Heart left ventricle (tissue), 16 donors: ENCODE measurements around the gene SNX25. TPM values are rescaled to one million over a fixed set of nuclear protein-coding genes. Genes with fewer than 3 reads are reported as not detected.

Experiments used
- ATAC-seq, 4 donors: fragments of 200-7000 bp; cut with Tn5 transposase; one replicate each; pipeline ENCODE4 v1.9.1; 2020 to 2022; ENCODE audit warnings: moderate library complexity in 4 of 4, mild to moderate bottlenecking in 3 of 4, moderate number of reproducible peaks in 1 of 4
- DNase-seq, 5 donors: peaks; one replicate each; pipeline ENCODE4 v3.0.0-alpha.2; 2020
- H3K27ac ChIP-seq, 12 donors: fragments of 200-600 bp; sonication (generic) in 4 of 12; one replicate each; pipeline versions ENCODE4 v1.5.0 to v1.8.0; 2016 to 2022; ENCODE audit warnings: mild to moderate bottlenecking in 2 of 12
- H3K27me3 ChIP-seq, 9 donors: fragments of 200-600 bp; sonication (generic) in 2 of 9; one replicate each; pipeline versions ENCODE4 v1.5.1 to v1.8.0; 2016 to 2022; ENCODE audit warnings: mild to moderate bottlenecking in 3 of 9
- H3K36me3 ChIP-seq, 9 donors: fragments of 200-600 bp; sonication (generic) in 2 of 9; one replicate each; pipeline versions ENCODE4 v1.5.0 to v1.8.0; 2018 to 2022; ENCODE audit warnings: mild to moderate bottlenecking in 2 of 9
- H3K4me1 ChIP-seq, 12 donors: fragments of 200-600 bp; sonication (generic) in 4 of 12; one replicate each; pipeline versions ENCODE4 v1.5.0 to v1.8.0; 2016 to 2022; ENCODE audit warnings: mild to moderate bottlenecking in 3 of 12
- H3K4me3 ChIP-seq, 12 donors: fragments of 200-600 bp; sonication (generic) in 4 of 12; one replicate each; pipeline versions ENCODE4 v1.5.0 to v1.8.0; 2017 to 2022; ENCODE audit warnings: mild to moderate bottlenecking in 9 of 12, moderate library complexity in 4 of 12
- H3K9me3 ChIP-seq, 12 donors: fragments of 200-600 bp; sonication (generic) in 4 of 12; one replicate each; pipeline versions ENCODE4 v1.5.0 to v1.8.0; 2016 to 2022; ENCODE audit warnings: mild to moderate bottlenecking in 1 of 12
- POLR2A ChIP-seq, 2 donors: fragments of 450-650 bp; IDR thresholded peaks; one replicate each; pipeline ENCODE4 v1.6.1; 2017; ENCODE audit warnings: antibody characterized with exemption in 2 of 2, mild to moderate bottlenecking in 2 of 2, moderate library complexity in 2 of 2
- WGBS, 4 donors: extraction: QIAGEN DNeasy Blood & Tissue Kit in 2 of 4; methylation state at CpG; one replicate each; pipeline versions ENCODE4 v1.1.5 to v1.1.7; 2013 to 2018; 5-methylcytosine and 5-hydroxymethylcytosine counted together
- intact Hi-C, 10 donors: fragments of 100-400 bp; cut with DNase I; formaldehyde crosslinking; loops; one replicate each; pipeline versions ENCODE4 v1.11.1 to v1.14.2; 2022
- polyA plus RNA-seq, 2 donors: library from polyadenylated mRNA; stranded (reverse); fragments of 200-250 nt; gene quantifications; one replicate each; pipeline ENCODE4 v1.2.3, GENCODE V29; 2013
- total RNA-seq, 9 donors: library from RNA; depleted of rRNA in 2 of 9; stranded (reverse); fragments of >200 nt in 2 of 9; fragmentation: NEBNext Ultra II Directional in 3 of 9; extraction: Animal tissue kit (Norgen Biotek cat#: 25700) in 3 of 9; gene quantifications; one replicate each; pipeline versions ENCODE4 v1.1.0 to v1.2.4, GENCODE V29; 2016 to 2023
- TF ChIP-seq, protein P1 (sequence below), 12 donors: fragments of 200-600 bp; sonication (generic) in 4 of 12; IDR thresholded peaks; one replicate each; pipeline versions ENCODE4 v1.5.0 to v1.8.0; 2018 to 2022; ENCODE audit warnings: antibody characterized with exemption in 12 of 12, mild to moderate bottlenecking in 5 of 12
- donor health status: ischemic (EF 13 %, LVEDD 7.1; RV severe dilation, severe dysfunction).
- donor health status: healthy with polysubstance abuse.
- donor health status: DM: no; HTN: yes; CAD: no.
- donor health status: DM: no; HTN: no; CAD: no.
- donor health status: ischemic (EF 25% LVEDD 6.9; RV normal size, moderate dysfunction).
- donor health status: ischemic (EF 25% LVEDD 5.7; RV mildly dilated, moderate dysfunction).
- donor health status: healthy.
- donor health status: DM: yes; HTN: yes; CAD: no.
- donor health status: ischemic (EF 35%, LVEDD 5.7; RV mildly dilated, moderate dysfunction).
- donor health status: nonischemic (EF 11% LVEDD 7.7; RV severe dilation, severe dysfunction).
- donor health status: DM: yes; HTN: yes; CAD: no.
- donor health status: PGD.
- donor health status: ischemic (EF 29% LVEDD 5.4; RV normal size, mild dysfunction).
- donor health status: nonischemic (EF 23%, LVEDD 6.1; RV moderate dilation, normal function).

SNX25 gene
- total and polyA plus RNA-seq, 11 donors, result 3.1 to 12.4 (median 10.1) TPM

GRCh38 chr4:185261946-185262345, 52.5 kb downstream of the SNX25 start:
- no peak overlapping the region for H3K4me3 ChIP-seq
- peaks cover 0 to 21% (median 3%) of the 10 kb centered on the region in 9 donors for H3K36me3 ChIP-seq
- H3K27ac ChIP-seq, result no peak overlapping the region
- DNase-seq (no peak), ATAC-seq (no peak)
- H3K4me1 ChIP-seq, result peaks cover 0 to 11% (median 6%) of the 10 kb centered on the region in 12 donors
- no peaks in the 10 kb centered on the region for H3K9me3 ChIP-seq
- H3K27me3 ChIP-seq, result no peaks in the 10 kb centered on the region
- intact Hi-C loops, result no loop called here
- TF ChIP-seq POLR2A (IDR thresholded peaks at IDR 0.05), result no peak
- TF ChIP-seq, protein P1, sequence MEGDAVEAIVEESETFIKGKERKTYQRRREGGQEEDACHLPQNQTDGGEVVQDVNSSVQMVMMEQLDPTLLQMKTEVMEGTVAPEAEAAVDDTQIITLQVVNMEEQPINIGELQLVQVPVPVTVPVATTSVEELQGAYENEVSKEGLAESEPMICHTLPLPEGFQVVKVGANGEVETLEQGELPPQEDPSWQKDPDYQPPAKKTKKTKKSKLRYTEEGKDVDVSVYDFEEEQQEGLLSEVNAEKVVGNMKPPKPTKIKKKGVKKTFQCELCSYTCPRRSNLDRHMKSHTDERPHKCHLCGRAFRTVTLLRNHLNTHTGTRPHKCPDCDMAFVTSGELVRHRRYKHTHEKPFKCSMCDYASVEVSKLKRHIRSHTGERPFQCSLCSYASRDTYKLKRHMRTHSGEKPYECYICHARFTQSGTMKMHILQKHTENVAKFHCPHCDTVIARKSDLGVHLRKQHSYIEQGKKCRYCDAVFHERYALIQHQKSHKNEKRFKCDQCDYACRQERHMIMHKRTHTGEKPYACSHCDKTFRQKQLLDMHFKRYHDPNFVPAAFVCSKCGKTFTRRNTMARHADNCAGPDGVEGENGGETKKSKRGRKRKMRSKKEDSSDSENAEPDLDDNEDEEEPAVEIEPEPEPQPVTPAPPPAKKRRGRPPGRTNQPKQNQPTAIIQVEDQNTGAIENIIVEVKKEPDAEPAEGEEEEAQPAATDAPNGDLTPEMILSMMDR (IDR thresholded peaks at IDR 0.05), result no peak
- WGBS, 4 donors, result 80 to 87% (median 84%) methylated on average over 4 of the region's 4 CpGs

DNA sequence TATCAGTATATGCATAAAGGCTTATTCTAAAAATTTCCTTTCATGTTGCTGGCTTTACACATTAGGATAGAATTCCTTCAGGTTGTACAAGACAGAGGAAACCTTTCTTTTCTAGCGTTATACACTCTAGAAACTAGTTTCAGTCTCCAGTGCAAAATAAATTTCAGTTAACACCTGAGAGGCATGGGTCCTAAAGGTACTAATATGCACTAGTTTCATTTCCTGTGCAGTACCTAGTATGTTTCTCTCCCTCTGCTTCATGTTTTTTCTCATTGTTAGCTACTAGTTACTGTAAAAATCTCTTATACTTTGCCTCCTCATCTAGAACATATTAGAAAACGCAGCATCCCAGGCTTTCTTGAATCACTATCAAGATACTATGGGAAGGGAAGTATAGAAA, 54.0 kb downstream of the SNX25 start:
- H3K36me3 ChIP-seq, result peaks cover 0 to 36% (median 15%) of the 10 kb centered on the region in 9 donors
- H3K9me3 ChIP-seq, result no peaks in the 10 kb centered on the region
- peaks cover 0 to 8% (median 5%) of the 10 kb centered on the region in 12 donors for H3K4me1 ChIP-seq
- no peak overlapping the region for H3K27ac ChIP-seq
- ATAC-seq (no peak), DNase-seq (no peak)
- H3K27me3 ChIP-seq, result no peaks in the 10 kb centered on the region
- no peak overlapping the region for H3K4me3 ChIP-seq
- WGBS, 4 donors, result 93 to 97% (median 95%) methylated on average over 2 of the region's 2 CpGs
- intact Hi-C loops, result no loop called here
- TF ChIP-seq, protein P1 (IDR thresholded peaks at IDR 0.05), result no peak
- TF ChIP-seq POLR2A (IDR thresholded peaks at IDR 0.05), result no peak

DNA sequence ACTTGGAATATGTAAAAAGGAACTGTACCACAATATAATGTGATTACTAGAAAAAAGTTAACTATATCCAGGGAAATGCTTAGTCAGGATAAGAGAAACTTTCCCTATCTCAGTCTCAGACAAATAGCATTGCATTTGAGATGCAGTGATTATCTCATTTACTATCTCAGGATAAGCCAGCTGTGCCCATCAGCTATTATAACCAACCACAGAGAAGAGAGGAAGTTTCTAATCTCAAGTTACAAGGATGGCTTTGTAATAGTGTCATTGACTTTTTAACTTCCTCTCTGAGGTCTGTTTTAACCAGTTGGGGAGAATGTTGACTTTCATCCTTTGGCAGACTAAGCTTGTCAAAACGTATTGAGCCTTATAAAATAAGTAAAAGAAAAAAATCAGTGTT, 56.5 kb downstream of the SNX25 start:
- DNase-seq (no peak), ATAC-seq (no peak)
- intact Hi-C loops, result no loop called here
- H3K9me3 ChIP-seq, result no peaks in the 10 kb centered on the region
- H3K36me3 ChIP-seq, result peaks cover 0 to 43% (median 15%) of the 10 kb centered on the region in 9 donors
- 73 to 76% (median 74%) methylated on average over 1 of the region's 1 CpG for WGBS, 4 donors
- TF ChIP-seq, protein P1 (IDR thresholded peaks at IDR 0.05), result no peak
- TF ChIP-seq POLR2A (IDR thresholded peaks at IDR 0.05), result no peak
- H3K27ac ChIP-seq, result no peak overlapping the region
- no peaks in the 10 kb centered on the region for H3K27me3 ChIP-seq
- no peaks in the 10 kb centered on the region for H3K4me1 ChIP-seq
- no peak overlapping the region for H3K4me3 ChIP-seq

- peaks cover 0 to 43% (median 15%) of the 10 kb centered on the region in 9 donors for H3K36me3 ChIP-seq
- WGBS, 4 donors, result 71 to 84% (median 78%) methylated on average over 4 of the region's 4 CpGs
- H3K4me1 ChIP-seq, result peaks cover 0 to 3% (median 0%) of the 10 kb centered on the region in 12 donors
- DNase-seq (no peak), ATAC-seq (no peak)
- H3K4me3 ChIP-seq, result no peak overlapping the region
- TF ChIP-seq, protein P1 (IDR thresholded peaks at IDR 0.05), result no peak
- no peak for TF ChIP-seq POLR2A (IDR thresholded peaks at IDR 0.05)
- intact Hi-C loops, result no loop called here
- H3K27me3 ChIP-seq, result no peaks in the 10 kb centered on the region
- H3K9me3 ChIP-seq, result no peaks in the 10 kb centered on the region
- no peak overlapping the region for H3K27ac ChIP-seq
These were observed 59.9 kb downstream of the SNX25 start for GRCh38 chr4:185269286-185269685.
